Activated naive CD4-positive, alpha-beta T cell treated with Interleukin-2 at 50 U/mL for 16 hours (primary cell): ENCODE results near the gene RNF180.
"Not testable (repeated sequence)": the region's sequence is repeated elsewhere in the genome, so short reads cannot be mapped to it uniquely, and the experiment has no call there.

Experiments used
- DNase-seq: peaks from one replicate; pipeline ENCODE4 v3.0.0-alpha.2; 2020

The RNF180 gene

DNA sequence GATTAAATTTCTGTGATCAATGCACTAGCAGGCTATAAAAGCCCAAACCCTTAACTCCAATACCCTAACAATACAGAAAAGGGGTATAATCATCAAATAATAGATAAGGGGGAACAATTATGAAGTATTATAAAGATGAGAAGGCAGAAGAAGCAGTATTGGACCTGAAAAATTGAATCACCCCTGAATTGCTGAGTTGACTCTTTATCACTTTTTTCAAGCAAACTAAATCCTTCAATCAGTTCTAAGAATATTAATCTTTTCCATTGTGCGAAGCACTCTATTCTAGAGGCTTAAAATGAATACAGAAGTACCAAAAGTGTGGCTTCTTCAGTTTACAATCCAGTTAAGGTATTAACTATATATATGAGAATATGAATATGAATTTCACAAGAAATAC is 120.7 kb downstream of the RNF180 start:
- DNase-seq: no peak

GRCh38 chr5:64288496-64288895 is 122.9 kb downstream of the RNF180 start:
- not testable (repeated sequence) for DNase-seq

DNA sequence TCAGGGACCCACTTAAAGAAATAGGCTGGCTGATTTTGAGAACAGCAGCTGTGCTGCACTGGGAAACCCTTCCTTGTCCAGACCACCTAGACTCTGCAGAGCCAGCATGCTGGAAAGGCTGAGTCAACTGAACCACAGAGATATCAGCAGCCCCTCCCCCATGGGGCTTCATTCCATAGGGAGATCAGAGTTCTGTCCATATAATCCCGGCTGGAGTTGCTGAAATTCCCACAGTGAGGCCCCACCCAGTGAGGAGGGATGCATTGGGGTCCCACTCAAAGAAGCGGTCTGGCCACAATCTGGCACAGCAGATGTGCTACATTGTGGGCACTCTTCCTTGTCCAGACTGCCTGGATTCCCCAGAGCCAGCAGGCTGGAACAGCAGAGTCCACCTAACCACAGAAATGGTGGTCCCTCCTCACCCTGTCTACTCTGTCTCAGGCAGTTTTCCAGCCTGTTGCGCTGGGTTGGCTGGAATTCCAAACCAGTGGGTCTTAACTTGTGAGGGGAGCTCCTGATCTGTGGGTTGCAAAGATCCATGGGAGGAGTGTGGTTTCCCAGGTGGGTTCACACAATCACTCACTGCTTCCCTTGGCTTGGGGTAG is 127.1 kb downstream of the RNF180 start:
- DNase-seq: no peak

GRCh38 chr5:64295101-64295500 is 129.5 kb downstream of the RNF180 start:
- no peak for DNase-seq

DNA sequence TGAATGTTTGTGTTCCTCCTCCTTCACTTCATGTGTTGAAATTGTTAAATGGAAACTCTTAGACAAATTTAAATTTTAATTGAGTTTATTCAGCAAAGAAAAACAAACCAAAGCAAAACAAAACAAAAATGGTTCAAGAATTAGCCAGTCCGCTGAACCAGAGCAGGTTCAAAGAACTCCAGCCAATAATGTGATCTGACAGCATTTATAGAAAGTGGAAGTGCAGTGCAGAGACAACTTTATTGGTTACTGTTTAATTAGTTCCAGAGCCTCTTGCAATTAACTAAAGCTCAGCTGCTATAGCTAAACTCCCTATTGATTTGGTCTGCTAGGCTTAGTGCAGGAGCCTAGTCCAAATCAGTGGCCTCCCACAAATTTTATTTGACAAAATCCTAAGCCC is 132.9 kb downstream of the RNF180 start:
- DNase-seq: no peak

DNA sequence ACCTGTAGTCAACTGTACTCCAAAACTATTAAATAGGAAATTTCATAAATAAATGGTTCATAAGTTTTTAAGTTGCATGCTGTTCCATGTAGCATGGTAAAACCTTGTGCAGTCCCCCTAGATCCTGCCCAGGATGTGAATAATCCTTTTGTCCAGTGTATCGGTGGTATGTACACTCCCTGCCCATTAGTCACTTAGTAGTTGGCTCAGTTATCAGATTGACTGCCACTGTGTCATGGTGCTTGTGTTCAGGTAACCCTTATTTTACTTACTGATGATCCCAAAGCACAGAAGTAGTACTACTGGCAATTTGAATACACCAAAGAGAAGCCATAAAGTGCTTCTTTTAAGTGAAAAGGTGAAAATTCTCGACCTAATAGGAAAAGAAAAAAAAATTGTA is 134.2 kb downstream of the RNF180 start:
- DNase-seq: no peak

- DNase-seq: no peak
These were observed 135.9 kb downstream of the RNF180 start for GRCh38 chr5:64301566-64301965.

DNA sequence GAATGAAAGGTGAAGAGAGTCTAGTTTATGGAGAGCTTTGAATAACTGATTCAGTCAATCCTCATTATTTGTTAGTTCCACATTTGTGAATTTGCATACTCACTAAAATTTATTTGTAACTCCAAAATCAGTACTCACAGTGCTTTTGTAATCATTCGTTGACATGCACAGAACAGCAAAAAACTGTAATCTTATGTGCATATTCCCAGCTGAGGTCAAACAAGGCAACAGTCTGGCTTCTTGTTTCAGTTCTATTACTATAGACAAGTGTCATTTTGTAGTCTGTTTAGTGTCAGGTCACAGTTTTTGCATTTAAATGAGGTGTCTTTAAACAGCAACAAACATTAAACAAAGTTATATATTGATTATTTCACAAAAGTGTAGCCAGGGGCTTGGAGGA is 142.5 kb downstream of the RNF180 start:
- DNase-seq: no peak

DNA sequence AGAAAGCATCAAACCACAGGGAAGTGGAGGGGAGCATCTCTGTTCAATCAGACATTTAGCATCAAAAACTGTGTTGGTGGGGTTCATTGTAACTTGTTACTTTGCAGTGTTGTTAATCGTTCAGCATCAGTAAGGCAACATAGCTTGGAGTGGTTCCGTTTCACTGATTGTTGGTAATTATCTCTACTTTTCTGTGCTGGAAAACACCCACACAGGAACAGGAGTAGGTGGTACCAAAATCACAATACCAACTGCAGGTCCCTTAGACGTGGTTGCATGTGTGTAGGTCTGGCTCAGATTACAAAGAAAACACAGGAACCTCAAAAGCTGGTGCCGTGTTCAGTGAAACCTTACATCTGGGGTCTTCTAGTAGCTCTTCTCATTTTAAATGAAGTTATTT is 146.8 kb downstream of the RNF180 start:
- no peak for DNase-seq

DNA sequence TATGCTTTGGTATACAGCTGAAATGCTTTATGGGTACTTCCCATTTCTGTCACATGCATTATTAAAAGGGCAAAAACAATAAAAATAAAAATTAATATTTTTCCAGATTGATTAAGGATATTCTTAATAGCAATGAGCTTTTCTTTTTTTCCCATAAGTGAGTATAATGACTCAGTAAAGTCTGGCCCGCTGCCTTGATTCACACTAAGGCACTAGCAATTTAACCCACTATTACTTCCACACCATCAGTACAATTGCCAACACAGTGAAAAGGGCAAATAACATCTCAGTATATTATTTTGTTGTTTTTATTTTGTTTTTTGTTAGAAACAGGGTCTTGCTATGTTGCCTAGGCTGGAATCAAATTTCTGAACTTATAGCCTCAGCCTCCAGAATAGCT is 150.1 kb downstream of the RNF180 start:
- DNase-seq: no peak

- DNase-seq: no peak
These were observed 152.5 kb downstream of the RNF180 start for GRCh38 chr5:64318175-64318574.

GRCh38 chr5:64323591-64323990 is 157.9 kb downstream of the RNF180 start:
- DNase-seq: no peak

DNA sequence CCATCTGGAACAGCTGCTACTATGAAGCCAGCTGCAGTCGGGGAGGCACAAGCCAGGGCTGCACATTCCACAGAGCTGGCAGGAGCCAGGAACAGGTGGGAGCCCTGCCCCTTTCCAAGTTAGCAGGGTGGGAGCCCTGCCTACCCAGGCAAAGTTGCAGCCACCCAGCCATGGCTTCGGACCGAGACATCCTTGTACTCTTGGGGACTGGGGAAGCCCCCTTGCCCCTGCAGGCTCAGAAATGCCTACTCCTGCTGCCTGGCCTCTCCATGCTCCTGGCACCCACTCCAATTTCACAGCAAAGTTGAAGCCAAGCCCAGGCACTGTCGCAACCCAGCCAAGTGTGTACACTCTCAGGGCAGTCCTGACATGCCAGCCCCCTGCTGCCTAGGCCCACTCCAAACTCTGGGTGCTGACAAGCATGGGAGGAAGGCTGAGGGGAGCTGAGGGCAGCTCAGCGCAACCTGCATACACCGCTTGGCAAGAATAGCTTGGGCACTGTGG is 165.1 kb downstream of the RNF180 start:
- DNase-seq: no peak

DNA sequence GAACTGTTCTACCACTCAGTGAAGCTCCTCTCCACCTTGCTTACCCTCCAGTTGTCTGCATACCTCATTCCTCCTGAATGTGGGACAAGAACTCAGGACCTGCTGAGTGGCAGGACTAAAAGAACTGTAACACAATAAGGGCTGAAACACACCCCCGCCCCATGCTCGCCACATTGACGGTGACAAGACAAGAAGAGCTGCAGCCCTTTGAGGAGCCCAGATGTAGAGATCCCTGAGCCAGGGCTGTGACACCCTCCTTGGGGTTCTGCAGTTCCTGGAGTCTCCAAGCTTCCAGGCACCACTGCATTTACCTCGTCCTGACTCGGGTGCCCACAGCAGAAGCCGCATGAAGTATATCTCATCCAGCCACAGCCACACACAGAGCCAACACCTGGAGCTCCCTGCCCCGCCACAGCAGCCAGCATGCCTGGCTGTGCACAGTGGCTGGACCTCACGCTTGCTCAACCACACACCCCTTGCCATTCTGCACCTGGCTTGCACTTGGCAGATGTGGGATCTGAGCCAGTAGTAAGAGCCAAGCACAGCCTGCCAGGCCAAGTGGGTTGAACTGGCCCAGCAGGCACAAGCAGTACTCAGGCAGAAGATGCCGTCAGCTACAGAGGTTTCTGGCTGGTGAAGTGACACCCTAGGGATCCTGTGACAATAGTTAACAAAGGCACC is 166.1 kb downstream of the RNF180 start:
- DNase-seq: no peak

DNA sequence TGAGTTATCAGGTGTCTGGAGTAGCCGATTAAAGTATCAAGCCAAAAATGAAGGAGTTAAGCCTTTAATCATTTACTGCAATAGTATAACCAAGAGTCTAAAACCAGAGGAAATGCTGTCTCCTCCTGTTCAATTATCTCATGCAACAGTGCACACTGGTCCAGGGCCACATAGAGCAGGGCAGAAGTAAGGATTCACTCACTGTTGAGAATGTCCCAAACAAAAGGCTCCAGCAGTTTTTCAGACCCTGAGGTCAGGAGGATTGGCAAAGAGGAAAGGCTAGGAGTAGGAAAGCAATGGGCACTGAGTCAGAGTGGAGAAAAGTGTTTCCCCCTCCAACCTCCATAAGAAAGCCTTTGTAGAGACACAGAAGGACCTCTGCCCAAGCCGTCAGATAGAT is 168.2 kb downstream of the RNF180 start:
- no peak for DNase-seq

DNA sequence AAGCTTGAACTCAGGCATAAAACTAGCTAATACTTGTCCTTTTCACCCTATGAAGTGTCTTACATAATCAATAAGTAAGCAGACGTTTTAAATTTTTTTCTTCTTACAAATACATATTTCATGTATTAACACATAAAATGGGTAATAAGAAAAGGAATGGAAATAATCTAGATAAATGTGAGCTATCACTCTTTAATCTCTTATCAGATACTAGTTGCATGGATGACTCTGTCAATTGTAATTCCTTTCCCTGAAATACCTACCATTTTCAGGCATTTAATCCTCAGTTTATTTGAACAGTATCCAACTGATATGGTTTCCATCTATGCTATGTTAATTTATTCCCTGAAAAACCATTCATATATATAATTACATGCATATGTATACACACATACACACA is 174.1 kb downstream of the RNF180 start:
- DNase-seq: no peak

DNA sequence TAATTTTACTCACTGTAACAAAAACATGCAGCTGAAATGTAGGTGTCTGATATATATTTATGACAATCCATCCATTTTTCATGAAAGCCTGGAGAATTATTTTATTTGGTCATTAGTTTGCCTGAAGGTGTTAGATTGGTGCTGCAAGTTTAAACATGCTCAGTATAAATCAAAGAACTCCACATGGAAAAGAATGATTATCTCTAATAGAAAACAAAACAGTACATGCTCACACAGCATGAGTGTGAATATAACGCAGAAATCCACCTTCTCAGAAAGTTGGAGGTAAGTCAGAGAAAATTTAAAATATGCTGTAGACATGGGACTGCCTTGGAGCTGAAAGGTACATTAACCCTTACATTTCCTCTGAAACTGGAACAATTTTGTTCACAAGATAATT is 174.7 kb downstream of the RNF180 start:
- DNase-seq: no peak

DNA sequence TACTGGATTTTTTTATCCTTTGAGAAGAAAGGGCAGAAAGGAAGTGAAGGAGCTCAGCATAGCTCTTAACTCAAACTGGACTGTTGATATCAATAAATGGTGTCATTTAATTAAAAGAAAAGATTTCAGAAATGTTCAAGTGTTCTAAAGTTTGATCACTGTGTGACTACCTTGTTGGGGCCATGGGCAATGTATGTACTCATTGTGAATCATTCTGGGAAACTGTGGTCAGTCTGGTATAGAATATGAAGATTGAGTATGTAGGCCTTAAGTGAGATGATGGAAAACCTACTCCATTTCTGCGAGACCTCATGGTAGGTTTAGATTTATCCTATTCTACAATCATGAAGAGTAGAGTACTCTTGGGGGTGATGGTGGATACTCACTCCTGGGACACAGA is 175.7 kb downstream of the RNF180 start:
- no peak for DNase-seq

GRCh38 chr5:64344501-64344900 is 178.9 kb downstream of the RNF180 start:
- DNase-seq: no peak

- DNase-seq: no peak
These were observed 181.7 kb downstream of the RNF180 start for GRCh38 chr5:64347309-64347708.

DNA sequence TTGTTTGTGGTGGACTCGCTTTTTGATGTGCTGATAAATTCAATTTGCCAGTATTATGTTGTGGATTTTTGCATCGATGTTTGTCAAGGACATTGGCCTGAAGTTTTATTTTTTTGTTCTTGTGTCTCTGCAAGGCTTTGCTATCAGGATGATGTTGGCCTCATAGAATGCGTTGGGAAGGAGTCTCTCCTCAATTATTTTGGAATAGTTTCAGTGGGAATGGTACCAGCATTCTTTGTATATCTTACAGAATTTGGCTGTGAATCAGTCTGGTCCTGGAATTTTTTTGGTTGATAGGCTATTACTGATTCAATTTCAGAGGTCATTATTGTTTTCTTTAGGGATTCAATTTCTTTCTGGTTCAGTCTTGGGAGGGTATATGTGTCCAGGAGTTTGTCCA is 198.8 kb downstream of the RNF180 start:
- DNase-seq: no peak

- DNase-seq: no peak
These were observed 219.1 kb downstream of the RNF180 start for GRCh38 chr5:64384765-64385164.

DNA sequence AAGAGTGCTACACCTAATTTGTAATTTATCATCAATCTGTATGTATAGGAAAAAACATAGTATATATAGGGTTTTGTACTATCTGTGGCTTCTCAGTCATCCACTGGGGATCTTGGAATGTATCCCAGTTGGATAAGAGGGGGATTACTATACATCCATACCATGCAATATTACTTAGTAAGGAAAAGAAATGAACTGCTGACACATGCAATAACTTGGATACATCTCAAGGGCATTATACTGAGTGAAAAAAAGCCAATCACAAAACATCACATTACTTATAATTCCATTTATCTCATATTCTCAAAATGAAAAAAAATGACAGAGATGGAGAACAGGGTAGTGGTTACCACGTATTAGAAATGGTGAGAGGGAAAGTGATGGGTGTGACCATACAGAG is 231.9 kb downstream of the RNF180 start:
- DNase-seq: no peak

DNA sequence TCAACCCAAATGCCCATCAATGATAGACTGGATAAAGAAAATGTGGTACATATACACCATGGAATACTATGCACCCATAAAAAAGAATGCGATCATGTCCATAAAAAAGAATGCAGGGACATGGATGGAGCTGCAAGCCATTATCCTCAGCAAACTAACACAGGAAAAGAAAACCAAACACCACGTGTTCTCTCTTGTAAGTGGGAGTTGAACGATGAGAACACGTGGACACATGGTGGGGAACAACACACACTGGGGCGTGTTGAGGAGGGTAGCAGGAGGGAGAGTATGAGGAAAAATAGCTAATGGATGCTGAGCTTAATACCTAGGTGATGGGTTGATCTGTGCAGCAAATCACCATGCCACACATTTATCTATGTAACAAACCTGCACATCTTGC is 233.1 kb downstream of the RNF180 start:
- DNase-seq: not testable (repeated sequence)
